Retina (tissue), 1 donor: ENCODE data around the gene FGFBP3.

Experiments
- DNase-seq: peaks from one replicate; pipeline ENCODE4 v3.0.0-alpha.2; 2016

The FGFBP3 gene

GRCh38 chr10:91909117-91909677, at the start of gene FGFBP3:
Gene FGFBP3, minus strand, starts transcription at chr10:91909486. Its CDS starts 517 bp downstream, at chr10:91908969.
- DNase-seq, result peak; percentile 82

GRCh38 chr10:91957091-91957490, 47.8 kb upstream of the FGFBP3 start:
- no peak for DNase-seq

GRCh38 chr10:91955114-91955513, 45.8 kb upstream of the FGFBP3 start:
- DNase-seq, result no peak

- DNase-seq, result no peak
These were observed 44.4 kb upstream of the FGFBP3 start for GRCh38 chr10:91953600-91954160.

GRCh38 chr10:91944880-91945630, 35.8 kb upstream of the FGFBP3 start:
- no peak for DNase-seq

- DNase-seq, result no peak
These were observed 32.1 kb upstream of the FGFBP3 start for GRCh38 chr10:91941426-91941825.

GRCh38 chr10:91939653-91940052, 30.4 kb upstream of the FGFBP3 start:
- no peak for DNase-seq

- no peak for DNase-seq
These were observed 26.6 kb upstream of the FGFBP3 start for GRCh38 chr10:91935886-91936285.

- no peak for DNase-seq
These were observed 23.5 kb upstream of the FGFBP3 start for GRCh38 chr10:91932737-91933136.

- DNase-seq, result no peak
These were observed 22.4 kb upstream of the FGFBP3 start for GRCh38 chr10:91931526-91932190.

- no peak for DNase-seq
These were observed 21.7 kb upstream of the FGFBP3 start for GRCh38 chr10:91930939-91931338.

- DNase-seq, result no peak
These were observed 15.7 kb upstream of the FGFBP3 start for GRCh38 chr10:91925022-91925320.

GRCh38 chr10:91924212-91925021, 15.1 kb upstream of the FGFBP3 start:
- DNase-seq, result no peak

- DNase-seq, result peak; percentile 99
These were observed 14.3 kb upstream of the FGFBP3 start, which contains the start of gene BTAF1 for GRCh38 chr10:91923371-91924211. Gene BTAF1, plus strand, starts transcription at chr10:91923770. Its CDS starts 307 bp downstream, at chr10:91924077.

GRCh38 chr10:91919651-91920050, 10.4 kb upstream of the FGFBP3 start:
- no peak for DNase-seq

GRCh38 chr10:91910467-91910866, 1.2 kb upstream of the FGFBP3 start:
- DNase-seq, result no peak

GRCh38 chr10:91908337-91909116, 759 bp downstream of the FGFBP3 start:
- peak; percentile 95 for DNase-seq

- DNase-seq, result no peak
These were observed 1.4 kb downstream of the FGFBP3 start for GRCh38 chr10:91907914-91908336.

- no peak for DNase-seq
These were observed 2.2 kb downstream of the FGFBP3 start for GRCh38 chr10:91907033-91907594.

- no peak for DNase-seq
These were observed 7.3 kb downstream of the FGFBP3 start for GRCh38 chr10:91901784-91902677.
